Spleen (tissue), 7 donors: ENCODE data around the gene AVPR2.

ENCODE experiments used
- POLR2A ChIP-seq, 3 donors: fragments of 450-650 bp; IDR thresholded peaks; one replicate each; pipeline ENCODE4 v1.5.1; 2017; ENCODE audit warnings: antibody characterized with exemption in 3 of 3, mild to moderate bottlenecking in 1 of 3
- POLR2AphosphoS5 ChIP-seq, 3 donors: sonication (generic); formaldehyde crosslinking; IDR thresholded peaks; one replicate each; pipeline ENCODE4 v1.5.1; 2017; ENCODE audit warnings: antibody characterized with exemption in 3 of 3
- TF ChIP-seq, protein P1 (sequence below), 11 experiments: fragments of 200-600 bp in 7 of 11; fragments of 450-650 bp in 4 of 11; sonication (generic) in 4 of 11; IDR thresholded peaks in 8 of 11; conservative IDR thresholded peaks in 3 of 11; 1 replicate in 7 of 11; 2 replicates in 4 of 11; pipeline versions ENCODE4 v1.4.0 to v1.8.0; 2016 to 2021; ENCODE audit warnings: antibody characterized with exemption in 11 of 11, inconsistent platforms in 4 of 11, mild to moderate bottlenecking in 1 of 11
- donor health status: DM: no; HTN: no; CAD: no; lungs with moderate emphysema.
- donor health status: DM: no; HTN: no; CAD: no.
- donor health status: DM: no; HTN: no; CAD: no.

DNA sequence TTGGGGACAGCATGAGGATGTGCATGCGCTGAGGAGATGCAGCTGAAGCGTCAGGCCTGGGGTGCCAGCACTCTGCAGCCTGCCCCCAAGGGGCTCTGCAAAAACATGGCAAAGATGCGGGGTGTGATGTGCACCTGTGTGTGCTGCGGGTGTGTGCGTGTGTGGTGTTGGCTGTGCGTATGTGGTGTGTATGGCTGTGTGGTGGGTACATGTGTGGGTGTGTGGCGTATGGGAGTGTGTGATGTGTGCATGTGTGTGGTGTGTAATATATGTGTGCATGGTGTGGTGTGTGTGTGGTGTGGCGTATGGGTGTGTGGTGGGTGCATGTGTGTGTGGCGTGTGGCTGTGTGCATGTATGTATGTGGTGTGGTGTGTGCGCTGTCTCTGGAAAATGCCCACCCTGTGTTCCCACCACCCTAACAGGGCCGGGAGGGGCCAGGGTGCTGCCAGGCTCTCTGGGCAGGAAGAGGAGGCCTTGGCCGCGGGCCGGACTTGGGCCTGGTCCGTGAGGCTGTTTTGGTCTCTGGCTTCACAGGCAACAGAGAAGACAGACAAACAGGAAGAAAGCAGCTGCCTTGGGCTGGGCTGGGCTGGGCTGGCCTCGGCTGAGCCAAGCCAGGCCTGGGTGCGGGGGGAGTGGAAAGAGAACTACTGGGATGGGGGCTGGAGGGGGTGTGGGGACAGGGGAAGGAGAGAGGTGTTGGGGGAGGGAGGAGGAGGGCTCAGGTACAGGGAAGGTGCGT is 1.1 kb upstream of the AVPR2 start:
- peak in 1 of 3 donors; percentile 57 for TF ChIP-seq POLR2AphosphoS5 (IDR thresholded peaks at IDR 0.05)
- TF ChIP-seq, protein P1, sequence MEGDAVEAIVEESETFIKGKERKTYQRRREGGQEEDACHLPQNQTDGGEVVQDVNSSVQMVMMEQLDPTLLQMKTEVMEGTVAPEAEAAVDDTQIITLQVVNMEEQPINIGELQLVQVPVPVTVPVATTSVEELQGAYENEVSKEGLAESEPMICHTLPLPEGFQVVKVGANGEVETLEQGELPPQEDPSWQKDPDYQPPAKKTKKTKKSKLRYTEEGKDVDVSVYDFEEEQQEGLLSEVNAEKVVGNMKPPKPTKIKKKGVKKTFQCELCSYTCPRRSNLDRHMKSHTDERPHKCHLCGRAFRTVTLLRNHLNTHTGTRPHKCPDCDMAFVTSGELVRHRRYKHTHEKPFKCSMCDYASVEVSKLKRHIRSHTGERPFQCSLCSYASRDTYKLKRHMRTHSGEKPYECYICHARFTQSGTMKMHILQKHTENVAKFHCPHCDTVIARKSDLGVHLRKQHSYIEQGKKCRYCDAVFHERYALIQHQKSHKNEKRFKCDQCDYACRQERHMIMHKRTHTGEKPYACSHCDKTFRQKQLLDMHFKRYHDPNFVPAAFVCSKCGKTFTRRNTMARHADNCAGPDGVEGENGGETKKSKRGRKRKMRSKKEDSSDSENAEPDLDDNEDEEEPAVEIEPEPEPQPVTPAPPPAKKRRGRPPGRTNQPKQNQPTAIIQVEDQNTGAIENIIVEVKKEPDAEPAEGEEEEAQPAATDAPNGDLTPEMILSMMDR (IDR thresholded peaks at IDR 0.05 in 8 of 11, conservative IDR thresholded peaks at IDR 0.05 in 3 of 11), result no peak
- TF ChIP-seq POLR2A (IDR thresholded peaks at IDR 0.05), result no peak
